GM13977 (cell line): ENCODE results near the gene SLFN12L.
"Not testable (repeated sequence)": the region's sequence is repeated elsewhere in the genome, so short reads cannot be mapped to it uniquely, and the experiment has no call there.

Experiments used
- DNase-seq: peaks from one replicate; pipeline ENCODE4 v3.0.0; 2012; ENCODE audit warnings: low spot score
- CTCF ChIP-seq: IDR thresholded peaks from 2 replicates; pipeline ENCODE4 v1.5.1; 2012; ENCODE audit warnings: mild to moderate bottlenecking, control low read depth; ENCODE audit not compliant: insufficient read depth; ENCODE audit errors: extremely low read depth, missing control alignments
- in situ Hi-C: fragments of 300-500 bp; cut with MboI; formaldehyde crosslinking; loops from one replicate; pipeline ENCODE4 v1.12.0; 2022; ENCODE audit warnings: low sequenced_read_pairs, low pct_unique_long_range_greater_than_20kb, mixed read lengths, inconsistent platforms; ENCODE audit not compliant: unreplicated experiment

The SLFN12L gene

GRCh38 chr17:35539659-35540026, 2.2 kb upstream of the SLFN12L start:
- TF ChIP-seq CTCF, result no peak
- in situ Hi-C loops, result loop anchor here (10.0 to 25.0 kb wide), 2 partner anchors 225 to 377 kb away; no protein-coding TSS in a partner anchor
- no peak for DNase-seq

- TF ChIP-seq CTCF, result no peak
- DNase-seq, result no peak
- in situ Hi-C loops, result loop anchor here (10.0 to 25.0 kb wide), 2 partner anchors 222 to 374 kb away; no protein-coding TSS in a partner anchor
These were observed 760 bp downstream of the SLFN12L start for GRCh38 chr17:35536664-35537171.

GRCh38 chr17:35535406-35535805, 2.1 kb downstream of the SLFN12L start:
- in situ Hi-C loops, result loop anchor here (10.0 to 25.0 kb wide), 2 partner anchors 221 to 373 kb away; no protein-coding TSS in a partner anchor
- DNase-seq, result not testable (repeated sequence)

GRCh38 chr17:35534576-35535093, 2.8 kb downstream of the SLFN12L start:
- in situ Hi-C loops, result loop anchor here (10.0 to 25.0 kb wide), 2 partner anchors 220 to 372 kb away; no protein-coding TSS in a partner anchor
- no peak for DNase-seq
- no peak for TF ChIP-seq CTCF

GRCh38 chr17:35531160-35531559, 6.3 kb downstream of the SLFN12L start:
- DNase-seq, result no peak
- in situ Hi-C loops, result loop anchor here (10.0 to 25.0 kb wide), 2 partner anchors 216 to 369 kb away; no protein-coding TSS in a partner anchor
- TF ChIP-seq CTCF, result no peak

GRCh38 chr17:35529866-35530265, 7.6 kb downstream of the SLFN12L start:
- DNase-seq, result no peak
- no peak for TF ChIP-seq CTCF
- in situ Hi-C loops, result loop anchor here (10.0 to 25.0 kb wide), 2 partner anchors 215 to 368 kb away; no protein-coding TSS in a partner anchor

- in situ Hi-C loops, result loop anchor here (25.0 kb wide), 1 partner anchor 367 kb away; no protein-coding TSS in a partner anchor
- DNase-seq, result not testable (repeated sequence)
These were observed 8.2 kb downstream of the SLFN12L start for GRCh38 chr17:35529326-35529725.

GRCh38 chr17:35523296-35523695, 14.2 kb downstream of the SLFN12L start:
- no peak for DNase-seq
- in situ Hi-C loops, result no loop called here
- no peak for TF ChIP-seq CTCF

GRCh38 chr17:35521654-35522256, 15.7 kb downstream of the SLFN12L start:
- in situ Hi-C loops, DNase-seq: not testable (repeated sequence)
